HG03108 (cell line): ENCODE measurements around the gene CFAP61.

Source experiments
- ATAC-seq: cut with Tn5 transposase; IDR thresholded peaks from one replicate; pipeline ENCODE4 v1.9.1; 2021; ENCODE audit warnings: moderate library complexity; ENCODE audit not compliant: unreplicated experiment

CFAP61 gene

GRCh38 chr20:20386192-20386591, 333.9 kb downstream of the CFAP61 start:
- no peak for ATAC-seq

GRCh38 chr20:20390393-20390792, 338.1 kb downstream of the CFAP61 start:
- no peak for ATAC-seq

GRCh38 chr20:20391115-20391514, 338.8 kb downstream of the CFAP61 start:
- no peak for ATAC-seq

GRCh38 chr20:20391766-20392165, 339.4 kb downstream of the CFAP61 start:
- ATAC-seq: no peak

GRCh38 chr20:20393207-20394120, 341.1 kb downstream of the CFAP61 start:
- no peak for ATAC-seq

- ATAC-seq: no peak
Measured at GRCh38 chr20:20395087-20395486, 342.8 kb downstream of the CFAP61 start.

- ATAC-seq: no peak
Measured at GRCh38 chr20:20395903-20396568, 343.7 kb downstream of the CFAP61 start.

- ATAC-seq: no peak
Measured at GRCh38 chr20:20396794-20397193, 344.5 kb downstream of the CFAP61 start.

GRCh38 chr20:20398123-20398522, 345.8 kb downstream of the CFAP61 start:
- no peak for ATAC-seq

- no peak for ATAC-seq
Measured at GRCh38 chr20:20399531-20400500, 347.5 kb downstream of the CFAP61 start.

- no peak for ATAC-seq
Measured at GRCh38 chr20:20401991-20402390, 349.7 kb downstream of the CFAP61 start.

- ATAC-seq: no peak
Measured at GRCh38 chr20:20404633-20405032, 352.3 kb downstream of the CFAP61 start.

- ATAC-seq: no peak
Measured at GRCh38 chr20:20405623-20406022, 353.3 kb downstream of the CFAP61 start.

- ATAC-seq: no peak
Measured at GRCh38 chr20:20406306-20406705, 354.0 kb downstream of the CFAP61 start.

- ATAC-seq: no peak
Measured at GRCh38 chr20:20407891-20408805, 355.8 kb downstream of the CFAP61 start.

GRCh38 chr20:20409331-20409730, 357.0 kb downstream of the CFAP61 start:
- ATAC-seq: no peak
